GM23338 (cell line): ENCODE measurements around the gene AMFR. TPM values are rescaled to one million over a fixed set of nuclear protein-coding genes. Genes with fewer than 3 reads are reported as not detected.

Experiments used
- ATAC-seq: fragments of 200-7000 bp; cut with Tn5 transposase; 3 replicates; pipeline ENCODE4 v1.9.1; 2020
- DNase-seq: peaks from one replicate; pipeline ENCODE4 v3.0.0-alpha.2; 2015; ENCODE audit warnings: low spot score
- H2AFZ ChIP-seq: fragments of 200-600 bp; sonication (generic); 2 replicates; pipeline ENCODE4 v1.8.0; 2016; ENCODE audit warnings: antibody characterized with exemption, mild to moderate bottlenecking, moderate library complexity
- H3F3A ChIP-seq: fragments of 200-600 bp; sonication (generic); replicated peaks from 2 replicates; pipeline ENCODE4 v1.8.0; 2017; ENCODE audit warnings: antibody characterized with exemption, mixed run types, low read depth
- H3K27ac ChIP-seq: fragments of 200-600 bp; sonication (generic); 2 replicates; pipeline ENCODE4 v1.6.1; 2016; ENCODE audit warnings: low read depth
- H3K27me3 ChIP-seq: fragments of 200-600 bp; sonication (generic); 2 replicates; pipeline ENCODE4 v1.8.0; 2016; ENCODE audit warnings: mild to moderate bottlenecking, mixed run types, moderate library complexity; ENCODE audit not compliant: insufficient read depth
- H3K36me3 ChIP-seq: fragments of 200-600 bp; sonication (generic); 2 replicates; pipeline ENCODE4 v1.8.0; 2016; ENCODE audit warnings: mild to moderate bottlenecking; ENCODE audit not compliant: insufficient read depth
- H3K4me1 ChIP-seq: fragments of 200-600 bp; sonication (generic); 2 replicates; pipeline ENCODE4 v1.8.0; 2016; ENCODE audit warnings: mild to moderate bottlenecking, moderate library complexity; ENCODE audit not compliant: insufficient read depth
- H3K4me2 ChIP-seq: fragments of 200-600 bp; sonication (generic); 2 replicates; pipeline ENCODE4 v1.7.1; 2017; ENCODE audit warnings: mixed run types
- H3K4me3 ChIP-seq: fragments of 200-600 bp; sonication (generic); 2 replicates; pipeline ENCODE4 v1.6.1; 2016; ENCODE audit warnings: mixed run types
- H3K79me2 ChIP-seq: fragments of 200-600 bp; sonication (generic); replicated peaks from 2 replicates; pipeline ENCODE4 v1.8.0; 2017; ENCODE audit warnings: mild to moderate bottlenecking; ENCODE audit not compliant: insufficient read depth
- H3K9me2 ChIP-seq: fragments of 200-600 bp; sonication (generic); 2 replicates; pipeline ENCODE4 v1.8.0; 2017; ENCODE audit not compliant: insufficient read depth
- H4K20me1 ChIP-seq: fragments of 200-600 bp; sonication (generic); replicated peaks from 2 replicates; pipeline ENCODE4 v1.8.0; 2017; ENCODE audit warnings: mild to moderate bottlenecking; ENCODE audit not compliant: insufficient read depth
- H3K27ac Mint-ChIP-seq: 2 replicates; pipeline ENCODE4 v1.8.0; 2020; ENCODE audit warnings: inconsistent platforms, mild to moderate bottlenecking, moderate library complexity, mixed read lengths
- H3K27me3 Mint-ChIP-seq: 3 replicates; pipeline ENCODE4 v1.8.0; 2022; ENCODE audit warnings: low read depth, mild to moderate bottlenecking, moderate library complexity, mixed read lengths, inconsistent platforms; ENCODE audit not compliant: insufficient read depth, poor library complexity
- H3K36me3 Mint-ChIP-seq: 3 replicates; pipeline ENCODE4 v1.8.0; 2021; ENCODE audit warnings: low read depth, mild to moderate bottlenecking, inconsistent platforms, moderate library complexity, mixed read lengths
- H3K4me1 Mint-ChIP-seq: 3 replicates; pipeline ENCODE4 v1.8.0; 2020; ENCODE audit warnings: mild to moderate bottlenecking, inconsistent platforms, mixed read lengths
- H3K4me3 Mint-ChIP-seq: 3 replicates; pipeline ENCODE4 v1.8.0; 2021; ENCODE audit warnings: moderate library complexity, mild to moderate bottlenecking, inconsistent platforms, mixed read lengths
- H3K9me3 Mint-ChIP-seq: 3 replicates; pipeline ENCODE4 v1.8.0; 2020; ENCODE audit warnings: moderate library complexity, mild to moderate bottlenecking, inconsistent platforms, mixed read lengths
- CREB1 ChIP-seq: fragments of 250-450 bp; sonication (Bioruptor Pico); IDR thresholded peaks from 2 replicates; pipeline ENCODE4 v1.5.0; 2020; ENCODE audit warnings: low read depth, mild to moderate bottlenecking, moderate library complexity
- CTCF ChIP-seq, 2 experiments: fragments of 200-600 bp in 1 of 2; sonication (generic) in 1 of 2; conservative IDR thresholded peaks; 2 replicates each; pipeline versions ENCODE4 v1.5.1 to v1.6.1; 2016 to 2017; ENCODE audit warnings: antibody characterized with exemption in 2 of 2, low read depth in 2 of 2, mild to moderate bottlenecking in 2 of 2, moderate library complexity in 1 of 2
- ETS1 ChIP-seq: IDR thresholded peaks from 2 replicates; pipeline ENCODE4 v1.6.1; 2016; ENCODE audit warnings: antibody characterized with exemption
- EZH2 ChIP-seq: fragments of 200-600 bp; sonication (generic); IDR thresholded peaks from one replicate; pipeline ENCODE4 v1.8.0; 2017; ENCODE audit warnings: antibody characterized with exemption, mild to moderate bottlenecking, low read depth; ENCODE audit not compliant: unreplicated experiment
- JUNB ChIP-seq: IDR thresholded peaks from one replicate; pipeline ENCODE4 v1.6.1; 2016; ENCODE audit warnings: antibody characterized with exemption; ENCODE audit not compliant: unreplicated experiment
- NANOG ChIP-seq: IDR thresholded peaks from 2 replicates; pipeline ENCODE4 v1.6.1; 2016; ENCODE audit warnings: antibody characterized with exemption, borderline replicate concordance
- POLR2AphosphoS5 ChIP-seq: IDR thresholded peaks from 2 replicates; pipeline ENCODE4 v1.6.1; 2016; ENCODE audit warnings: antibody characterized with exemption, low read depth
- REST ChIP-seq: IDR thresholded peaks from one replicate; pipeline ENCODE4 v1.6.1; 2018; ENCODE audit warnings: antibody characterized with exemption; ENCODE audit not compliant: unreplicated experiment
- STAT1 ChIP-seq: IDR thresholded peaks from one replicate; pipeline ENCODE4 v1.6.1; 2016; ENCODE audit warnings: antibody characterized with exemption; ENCODE audit not compliant: unreplicated experiment
- ZNF114 ChIP-seq: fragments of 250-450 bp; sonication (Bioruptor Pico); IDR thresholded peaks from 2 replicates; pipeline ENCODE4 v1.5.0; 2020; ENCODE audit warnings: mild to moderate bottlenecking, moderate library complexity
- ZNF331 ChIP-seq: fragments of 250-450 bp; sonication (Bioruptor Pico); IDR thresholded peaks from 2 replicates; pipeline ENCODE4 v1.5.0; 2020; ENCODE audit warnings: low read depth, mild to moderate bottlenecking, moderate library complexity
- polyA plus RNA-seq: library from polyadenylated mRNA; unstranded; fragments of >200 nt; fragmentation: Nextera tagmentation; extraction: Ambion mirVana; gene quantifications from 2 replicates; pipeline ENCODE4 v1.2.1, GENCODE V29; 2016
- total RNA-seq: library from RNA; depleted of rRNA; stranded (reverse); fragments of >200 nt; shearing (Covaris generic); gene quantifications from 2 replicates; pipeline ENCODE4 v1.2.3, GENCODE V29; 2014

Gene AMFR
- total and polyA plus RNA-seq, 2 experiments from 2014 or later: 9.0 to 41.1 TPM

- no peaks in the 10 kb centered on the region for H3K9me2 ChIP-seq
- Mint-ChIP-seq H3K4me1 (peaks cover 11% of the 10 kb centered on the region), H3K27me3 (peaks cover 5% of the 10 kb centered on the region), H3K27ac (no peak overlapping the region), H3K36me3 (peaks cover 10% of the 10 kb centered on the region; the same call in 2 of the 3 replicates), H3K9me3 (no peaks in the 10 kb centered on the region), H3K4me3 (no peak overlapping the region)
- no peak overlapping the region for H2AFZ ChIP-seq
- no peaks in the 10 kb centered on the region for H3K36me3 ChIP-seq
- no peak for DNase-seq
- no peak overlapping the region for H3K4me2 ChIP-seq
- H3F3A ChIP-seq: no peaks in the 10 kb centered on the region
- TF ChIP-seq CREB1: no peak
- no peak for TF ChIP-seq NANOG
- no peak for TF ChIP-seq EZH2
- no peak for TF ChIP-seq CTCF (conservative IDR thresholded peaks at IDR 0.05; ENCODE audit: low read depth in 2 of 2)
- no peak for TF ChIP-seq ETS1
- TF ChIP-seq REST: no peak
- TF ChIP-seq ZNF331 (CRISPR knock-in tag): no peak
- H3K27me3 ChIP-seq: no peaks in the 10 kb centered on the region
- no peaks in the 10 kb centered on the region for H4K20me1 ChIP-seq
- H3K27ac ChIP-seq: no peak overlapping the region
- no peaks in the 10 kb centered on the region; the same call in 1 of the 2 replicates for H3K4me1 ChIP-seq
- H3K4me3 ChIP-seq: no peak overlapping the region
- no peak for ATAC-seq
- no peaks in the 10 kb centered on the region for H3K79me2 ChIP-seq
Observed at GRCh38 chr16:56363181-56363716, 62.1 kb downstream of the AMFR start.

- Histone ChIP-seq H3K27me3 (no peaks in the 10 kb centered on the region), H3F3A (no peaks in the 10 kb centered on the region), H3K36me3 (no peaks in the 10 kb centered on the region), H3K4me1 (peaks cover 5% of the 10 kb centered on the region), H3K4me2 (no peak overlapping the region), H3K79me2 (no peaks in the 10 kb centered on the region), H3K27ac (no peak overlapping the region), H3K4me3 (no peak overlapping the region), H4K20me1 (no peaks in the 10 kb centered on the region), H3K9me2 (no peaks in the 10 kb centered on the region), H2AFZ (no peak overlapping the region)
- peaks cover 5% of the 10 kb centered on the region for H3K27me3 Mint-ChIP-seq
- no peak overlapping the region for H3K4me3 Mint-ChIP-seq
- no peak overlapping the region for H3K27ac Mint-ChIP-seq
- peaks cover 16% of the 10 kb centered on the region for H3K4me1 Mint-ChIP-seq
- ATAC-seq (no peak), DNase-seq (no peak)
- H3K9me3 Mint-ChIP-seq: no peaks in the 10 kb centered on the region
- peaks cover 10% of the 10 kb centered on the region; the same call in 2 of the 3 replicates for H3K36me3 Mint-ChIP-seq
- no peak for TF ChIP-seq STAT1
- no peak for TF ChIP-seq ETS1
- no peak for TF ChIP-seq POLR2AphosphoS5
- TF ChIP-seq NANOG: no peak
- TF ChIP-seq JUNB: no peak
- TF ChIP-seq ZNF114 (CRISPR knock-in tag): no peak
- TF ChIP-seq REST: no peak
- TF ChIP-seq EZH2: no peak
- no peak for TF ChIP-seq ZNF331 (CRISPR knock-in tag)
Observed at GRCh38 chr16:56362706-56363105, 62.6 kb downstream of the AMFR start.
